ENCODE data around the gene CPT1C.
A peak's percentile ranks its signal among the peaks of the same experiment; 100 is the strongest.

The CPT1C gene

GRCh38 chr19:49690656-49691242 lies at the start of gene CPT1C:
CPT1C (plus strand) TSS chr19:49691116; CDS start chr19:49692253, 1,137 bp downstream.
- peak; percentile 65 for DNase-seq (ENCODE audit: low read depth)

DNA sequence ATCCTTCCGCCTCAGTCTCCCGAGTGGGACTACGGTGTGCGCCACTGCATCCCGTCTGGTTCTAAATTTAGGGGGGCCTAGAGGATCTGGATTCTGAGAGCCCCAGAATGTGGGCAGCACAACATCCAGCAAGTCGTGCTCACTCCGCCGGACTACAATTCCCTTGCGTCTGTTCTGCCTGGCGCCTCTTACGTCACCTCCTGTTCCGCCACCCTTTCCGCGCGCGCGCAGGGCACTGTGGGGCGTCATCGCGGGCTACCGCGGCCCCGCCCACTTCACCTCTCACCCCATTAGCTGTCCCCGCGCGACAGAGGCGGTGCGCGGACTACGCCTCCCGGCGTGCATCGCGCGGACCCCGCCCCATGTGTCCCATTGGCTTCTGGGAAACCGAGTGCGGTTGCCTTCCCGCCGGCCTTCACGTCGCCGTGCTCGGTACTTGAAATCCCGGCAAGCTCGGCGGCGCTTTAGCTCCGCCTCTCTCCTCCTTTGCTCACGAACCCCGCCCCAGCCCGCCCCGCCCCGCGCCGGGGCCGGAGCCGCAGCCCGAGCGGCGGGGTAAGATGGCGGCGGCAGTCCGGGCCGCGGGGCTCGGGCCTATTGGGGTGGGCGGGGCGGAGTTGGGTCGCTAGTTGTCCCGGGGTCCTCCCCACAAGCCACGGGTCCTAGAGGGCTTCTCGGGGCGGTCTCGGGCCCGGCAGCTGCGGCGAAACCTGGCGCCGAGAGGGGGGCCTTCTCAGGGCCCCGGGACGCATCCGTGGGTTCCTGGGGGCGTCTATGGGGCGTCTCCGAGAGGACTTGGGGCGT lies 49.0 kb upstream of the CPT1C start, which contains the start of gene SCAF1:
Gene SCAF1 (plus strand): TSS at position 522 of the 804 bp plus-strand sequence. CDS start 2,818 bp downstream, outside the sequence.
- peak; percentile 99 for DNase-seq (ENCODE audit: low read depth)

GRCh38 chr19:49642492-49643035 lies 48.4 kb upstream of the CPT1C start:
- DNase-seq (ENCODE audit: low read depth), result no peak

DNA sequence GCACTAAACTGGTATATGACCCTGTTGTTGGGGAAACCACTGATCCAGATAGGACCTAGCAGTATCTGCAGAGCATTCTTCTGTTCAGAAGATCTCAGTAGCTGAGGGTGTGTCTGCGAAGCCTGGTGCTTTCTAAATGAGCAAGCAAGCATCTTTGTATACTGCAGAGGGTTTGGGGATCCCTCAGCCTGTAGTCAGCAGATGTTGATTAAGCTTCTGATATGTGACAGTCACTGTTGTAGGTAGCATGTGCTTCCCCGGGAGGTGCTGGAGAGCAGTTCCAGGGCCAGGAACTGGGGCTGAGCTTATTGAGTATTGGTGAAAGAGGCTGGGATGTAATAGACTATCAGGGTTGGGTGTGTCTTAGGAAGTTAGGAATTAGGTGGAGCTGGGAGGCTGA lies 47.5 kb upstream of the CPT1C start:
- DNase-seq (ENCODE audit: low read depth), result no peak

DNA sequence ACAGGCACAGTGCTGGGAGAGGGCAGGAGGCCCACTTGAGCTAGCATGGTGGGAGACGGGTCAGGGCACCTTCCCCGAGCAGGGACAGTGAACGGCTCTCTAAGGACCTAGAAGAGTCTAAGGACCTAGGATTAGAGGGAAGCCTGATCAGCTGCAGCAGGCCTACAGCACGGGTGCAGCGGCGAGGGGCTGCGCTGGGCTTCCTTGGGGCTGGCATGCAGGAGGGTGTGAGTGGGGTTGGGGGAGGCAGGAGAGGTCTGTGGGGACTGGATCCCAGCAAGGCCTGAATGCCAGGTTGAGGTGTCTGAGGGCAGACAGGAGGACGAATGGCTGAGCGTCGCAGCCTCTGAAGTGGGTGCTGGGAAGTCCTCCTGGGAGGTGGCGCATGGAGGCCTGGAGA lies 45.3 kb upstream of the CPT1C start:
- DNase-seq (ENCODE audit: low read depth), result no peak

DNA sequence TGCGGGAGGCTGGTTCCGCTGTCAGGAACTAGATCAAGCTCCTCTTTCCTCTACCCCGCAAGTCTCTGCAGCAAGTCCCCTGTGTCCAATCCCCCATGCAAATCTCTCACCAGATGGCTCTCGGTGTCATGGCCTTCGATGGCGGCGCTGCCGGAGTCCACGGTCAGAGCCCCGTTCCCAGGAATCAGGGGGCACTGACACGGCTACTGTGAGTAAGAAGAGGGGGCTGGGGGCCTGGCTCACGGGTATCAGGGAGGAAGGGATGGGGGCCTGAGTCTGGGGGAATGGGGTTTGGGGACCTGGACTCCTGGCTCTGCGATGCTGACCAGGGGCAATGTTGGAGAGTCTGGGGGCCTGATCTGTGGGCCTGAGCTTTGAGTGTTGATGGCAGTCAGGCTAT lies 44.9 kb upstream of the CPT1C start:
- DNase-seq (ENCODE audit: low read depth), result no peak

DNA sequence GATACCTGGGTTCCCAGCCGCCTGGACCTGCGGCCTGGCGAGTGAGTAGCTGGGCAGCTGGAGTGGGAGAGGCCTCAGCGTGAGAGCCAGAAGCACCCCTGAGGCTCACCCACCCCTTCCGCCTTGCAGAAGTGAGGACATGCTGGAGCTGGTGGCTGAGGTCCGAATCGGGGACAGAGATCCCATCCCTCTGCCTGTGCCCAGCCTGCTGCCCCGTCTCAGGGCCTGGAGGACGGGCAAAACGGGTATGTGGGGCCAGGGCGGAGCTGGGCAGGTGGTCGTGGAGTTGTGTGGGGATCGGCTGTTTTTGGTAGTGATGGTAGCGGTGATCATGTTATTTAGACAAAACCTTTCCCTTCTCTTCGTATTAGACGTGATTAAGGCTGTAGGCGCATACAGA lies 44.3 kb upstream of the CPT1C start:
- no peak for DNase-seq (ENCODE audit: low read depth)

DNA sequence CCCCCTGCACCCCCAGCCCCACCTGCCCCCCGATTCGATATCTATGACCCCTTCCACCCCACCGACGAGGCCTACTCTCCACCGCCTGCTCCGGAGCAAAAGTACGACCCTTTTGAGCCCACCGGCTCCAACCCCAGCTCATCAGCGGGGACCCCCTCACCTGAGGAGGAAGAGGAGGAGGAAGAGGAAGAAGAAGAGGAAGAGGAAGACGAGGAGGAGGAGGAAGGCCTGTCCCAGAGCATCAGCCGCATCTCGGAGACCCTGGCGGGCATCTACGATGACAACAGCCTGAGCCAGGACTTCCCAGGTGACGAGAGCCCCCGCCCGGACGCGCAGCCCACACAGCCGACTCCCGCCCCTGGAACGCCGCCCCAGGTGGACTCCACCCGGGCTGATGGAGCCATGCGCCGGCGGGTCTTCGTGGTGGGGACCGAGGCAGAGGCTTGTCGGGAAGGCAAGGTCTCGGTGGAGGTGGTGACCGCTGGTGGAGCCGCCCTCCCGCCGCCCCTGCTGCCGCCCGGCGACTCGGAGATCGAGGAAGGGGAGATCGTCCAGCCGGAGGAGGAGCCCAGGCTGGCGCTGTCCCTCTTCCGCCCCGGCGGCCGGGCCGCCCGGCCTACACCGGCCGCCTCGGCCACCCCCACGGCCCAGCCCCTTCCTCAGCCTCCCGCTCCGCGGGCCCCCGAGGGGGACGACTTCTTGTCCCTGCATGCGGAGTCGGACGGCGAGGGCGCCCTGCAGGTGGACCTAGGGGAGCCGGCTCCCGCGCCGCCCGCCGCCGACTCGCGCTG lies 39.7 kb upstream of the CPT1C start:
- DNase-seq (ENCODE audit: low read depth), result no peak

GRCh38 chr19:49651820-49652550 lies 38.9 kb upstream of the CPT1C start:
- DNase-seq (ENCODE audit: low read depth), result no peak

DNA sequence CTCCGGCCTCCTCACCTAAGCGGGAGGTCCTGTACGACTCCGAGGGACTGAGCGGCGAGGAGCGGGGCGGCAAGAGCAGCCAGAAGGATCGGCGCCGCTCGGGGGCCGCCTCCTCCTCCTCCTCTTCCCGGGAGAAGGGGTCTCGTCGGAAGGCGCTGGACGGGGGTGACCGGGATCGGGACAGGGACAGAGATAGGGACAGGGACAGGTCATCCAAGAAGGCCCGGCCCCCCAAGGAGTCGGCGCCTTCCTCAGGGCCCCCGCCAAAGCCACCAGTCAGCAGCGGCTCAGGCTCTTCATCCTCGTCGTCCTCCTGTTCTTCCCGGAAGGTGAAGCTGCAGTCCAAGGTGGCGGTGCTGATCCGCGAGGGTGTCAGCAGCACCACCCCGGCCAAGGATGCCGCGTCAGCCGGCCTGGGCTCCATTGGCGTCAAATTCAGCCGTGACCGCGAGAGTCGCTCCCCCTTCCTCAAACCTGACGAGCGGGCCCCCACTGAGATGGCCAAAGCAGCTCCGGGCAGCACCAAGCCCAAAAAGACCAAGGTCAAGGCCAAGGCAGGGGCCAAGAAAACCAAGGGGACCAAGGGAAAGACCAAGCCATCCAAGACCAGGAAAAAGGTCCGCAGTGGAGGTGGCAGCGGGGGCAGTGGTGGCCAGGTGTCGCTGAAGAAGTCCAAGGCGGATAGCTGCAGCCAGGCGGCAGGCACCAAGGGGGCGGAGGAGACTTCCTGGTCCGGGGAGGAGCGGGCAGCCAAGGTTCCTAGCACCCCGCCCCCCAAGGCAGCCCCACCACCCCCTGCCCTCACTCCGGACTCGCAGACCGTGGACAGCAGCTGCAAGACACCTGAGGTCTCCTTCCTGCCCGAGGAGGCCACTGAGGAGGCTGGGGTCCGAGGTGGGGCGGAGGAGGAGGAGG lies 38.1 kb upstream of the CPT1C start:
- DNase-seq (ENCODE audit: low read depth), result no peak

GRCh38 chr19:49653466-49653806 lies 37.5 kb upstream of the CPT1C start:
- no peak for DNase-seq (ENCODE audit: low read depth)

GRCh38 chr19:49654581-49654980 lies 36.3 kb upstream of the CPT1C start:
- no peak for DNase-seq (ENCODE audit: low read depth)

- DNase-seq (ENCODE audit: low read depth), result no peak
Measured at GRCh38 chr19:49655570-49656455, 35.1 kb upstream of the CPT1C start.

DNA sequence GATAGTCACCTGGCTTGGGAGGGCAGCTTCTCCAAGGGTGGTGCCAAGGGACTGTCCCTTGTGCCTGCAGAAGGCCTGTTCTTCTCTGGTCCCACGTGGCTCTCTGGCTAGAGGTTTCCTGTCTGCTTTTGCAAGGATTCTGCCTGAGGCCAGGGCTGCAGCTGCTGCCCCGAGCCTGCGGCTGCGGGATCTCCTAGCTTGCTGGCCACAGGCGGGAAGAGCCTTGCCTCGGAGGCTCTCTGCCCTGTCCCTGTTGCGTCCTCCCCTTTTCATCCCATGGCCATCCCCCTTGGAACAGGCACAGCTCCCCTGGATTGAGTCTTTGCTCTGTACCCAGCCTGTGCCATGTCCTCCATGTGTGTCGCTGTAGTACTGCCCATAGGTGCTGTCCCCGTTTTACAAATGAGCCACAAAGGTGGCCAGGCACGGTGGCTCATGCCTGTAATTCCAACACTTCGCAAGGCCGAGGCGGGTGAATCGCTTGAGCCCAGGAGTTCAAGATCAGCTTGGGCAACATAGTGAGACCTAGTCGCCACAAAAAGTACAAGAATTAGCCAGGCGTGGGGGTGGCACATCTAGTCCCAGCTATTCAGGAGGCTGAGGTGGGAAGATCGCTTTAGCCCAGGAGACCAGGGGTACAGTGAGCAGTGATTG lies 34.3 kb upstream of the CPT1C start:
- no peak for DNase-seq (ENCODE audit: low read depth)

DNA sequence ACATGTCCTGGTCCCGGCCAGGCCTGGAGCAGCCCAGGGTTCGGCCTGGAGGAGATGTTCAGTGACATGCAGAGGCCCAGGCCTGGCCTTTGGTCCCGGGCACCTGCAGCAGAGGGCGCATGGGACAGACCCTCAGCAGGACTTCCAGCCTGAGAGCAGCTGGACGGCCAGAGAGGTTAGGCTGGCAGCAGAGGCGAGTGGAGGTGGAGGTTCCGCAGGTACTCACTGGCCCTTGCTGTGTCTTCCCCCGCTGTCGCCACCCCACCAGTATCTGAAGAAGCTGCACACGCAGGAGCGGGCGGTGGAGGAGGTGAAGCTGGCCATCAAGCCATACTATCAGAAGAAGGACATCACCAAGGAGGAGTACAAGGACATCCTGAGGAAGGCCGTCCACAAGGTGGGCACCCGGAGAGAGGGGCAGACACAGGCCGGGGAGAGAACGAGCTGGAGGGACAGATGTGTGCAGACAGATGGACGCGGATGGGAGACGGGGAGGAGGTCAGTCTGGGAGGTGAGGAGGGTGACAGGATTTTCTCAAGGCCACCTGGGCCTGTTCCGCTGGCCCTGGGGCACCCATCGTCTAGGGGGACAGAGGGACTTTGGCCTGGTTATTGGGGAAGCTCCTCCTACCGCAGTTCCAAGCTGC lies 33.3 kb upstream of the CPT1C start:
- DNase-seq (ENCODE audit: low read depth), result no peak

DNA sequence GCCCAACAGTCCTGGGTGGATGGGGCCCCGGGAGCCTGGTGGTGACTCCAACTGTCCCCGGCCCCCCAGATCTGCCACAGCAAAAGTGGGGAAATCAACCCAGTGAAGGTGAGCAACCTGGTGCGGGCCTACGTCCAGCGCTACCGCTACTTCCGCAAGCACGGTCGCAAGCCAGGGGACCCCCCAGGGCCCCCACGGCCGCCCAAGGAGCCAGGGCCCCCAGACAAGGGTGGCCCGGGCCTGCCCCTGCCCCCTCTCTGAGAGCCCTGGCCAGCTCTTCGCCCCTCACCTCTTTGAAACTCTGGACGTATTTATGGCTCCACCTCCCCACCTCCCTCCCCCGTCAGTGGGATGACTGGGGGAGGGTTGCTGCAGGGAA lies 32.8 kb upstream of the CPT1C start:
- DNase-seq (ENCODE audit: low read depth), result no peak

- DNase-seq (ENCODE audit: low read depth), result no peak
Measured at GRCh38 chr19:49658566-49659442, 32.1 kb upstream of the CPT1C start.
